GM18508 (cell line): ENCODE results near the gene ADAMTSL5.

Source experiments
- ATAC-seq: cut with Tn5 transposase; IDR thresholded peaks from one replicate; pipeline ENCODE4 v1.9.1; 2021; ENCODE audit warnings: moderate number of reproducible peaks; ENCODE audit not compliant: insufficient read depth, unreplicated experiment

The ADAMTSL5 gene

GRCh38 chr19:1514986-1515721 is 2.3 kb upstream of the ADAMTSL5 start:
- ATAC-seq: no peak

DNA sequence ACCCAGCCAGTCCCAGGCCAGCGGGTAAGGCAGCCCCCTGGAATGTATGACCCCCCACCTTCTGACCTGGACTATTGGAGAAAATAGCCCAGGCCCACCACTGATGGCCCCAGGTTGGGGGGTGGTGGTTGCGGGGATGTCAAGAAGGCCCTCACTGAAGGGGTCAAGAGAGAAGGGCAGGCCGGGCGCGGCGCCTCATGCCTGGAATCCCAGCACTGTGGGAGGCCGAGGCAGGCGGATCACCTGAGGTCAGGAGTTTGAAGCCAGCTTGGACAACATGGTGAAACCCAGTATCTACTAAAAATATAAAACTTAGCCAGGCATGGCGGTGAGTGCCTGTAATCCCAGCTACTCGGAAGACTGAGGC is 1.5 kb upstream of the ADAMTSL5 start:
- no peak for ATAC-seq

DNA sequence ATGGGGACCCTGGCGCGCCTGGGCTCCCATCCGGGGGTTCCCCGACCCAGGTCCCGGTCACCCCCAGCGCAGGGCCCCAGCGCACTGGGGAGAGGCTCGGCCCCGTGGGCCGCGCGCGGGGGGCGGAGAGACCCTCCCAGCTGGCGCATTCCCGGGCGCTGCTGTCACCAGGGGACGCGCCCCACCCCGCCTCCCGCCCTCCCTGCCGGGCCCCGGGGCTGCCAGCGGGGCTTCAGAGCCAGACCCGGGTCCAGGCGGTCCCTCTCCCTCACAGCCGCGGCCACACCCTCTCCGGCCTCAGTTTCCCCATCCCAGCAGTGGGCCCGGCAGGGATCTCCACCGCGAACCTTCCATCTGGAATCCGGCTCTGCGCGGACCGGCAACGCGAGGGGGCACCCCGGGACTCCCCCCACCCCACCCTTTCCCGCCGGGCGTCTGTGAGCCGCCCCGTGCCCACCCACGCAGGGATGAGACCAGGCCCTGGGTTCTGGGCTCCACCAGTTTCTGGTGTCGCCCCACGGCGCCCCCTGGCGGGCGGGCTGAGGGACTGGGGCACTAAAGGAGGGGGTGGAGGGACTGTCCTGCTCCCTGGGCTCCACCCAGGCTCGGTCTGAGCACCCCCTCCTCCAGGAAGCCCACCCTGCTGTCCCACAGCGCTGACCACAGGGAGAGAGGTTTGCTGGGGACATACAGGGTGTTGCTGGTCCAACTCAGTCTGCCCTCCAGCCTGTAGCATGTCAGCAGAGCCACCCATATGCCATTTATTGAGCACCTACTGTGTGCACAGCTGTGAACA is 878 bp upstream of the ADAMTSL5 start:
- ATAC-seq: no peak

GRCh38 chr19:1511318-1512317 is 1.2 kb downstream of the ADAMTSL5 start:
- ATAC-seq: no peak

GRCh38 chr19:1510807-1511206 is 2.0 kb downstream of the ADAMTSL5 start:
- ATAC-seq: no peak

DNA sequence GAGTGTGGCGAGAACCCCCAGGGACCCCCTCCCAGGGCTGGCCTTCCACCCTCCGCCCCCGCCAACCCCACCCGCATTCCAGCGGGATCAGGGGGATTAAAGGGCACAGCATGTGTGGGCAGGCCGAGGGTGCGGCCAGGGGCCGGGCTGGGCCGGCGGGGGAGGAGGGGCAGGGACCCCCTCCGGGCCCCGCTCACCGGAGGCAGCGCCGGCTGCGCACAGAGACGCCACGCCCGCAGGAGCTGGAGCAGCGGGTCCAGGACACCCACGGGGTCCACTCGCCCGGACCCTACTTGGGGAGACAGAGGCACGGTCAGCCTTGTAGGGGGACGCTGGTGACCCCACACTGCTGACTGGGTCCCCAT is 2.4 kb downstream of the ADAMTSL5 start:
- ATAC-seq: no peak

DNA sequence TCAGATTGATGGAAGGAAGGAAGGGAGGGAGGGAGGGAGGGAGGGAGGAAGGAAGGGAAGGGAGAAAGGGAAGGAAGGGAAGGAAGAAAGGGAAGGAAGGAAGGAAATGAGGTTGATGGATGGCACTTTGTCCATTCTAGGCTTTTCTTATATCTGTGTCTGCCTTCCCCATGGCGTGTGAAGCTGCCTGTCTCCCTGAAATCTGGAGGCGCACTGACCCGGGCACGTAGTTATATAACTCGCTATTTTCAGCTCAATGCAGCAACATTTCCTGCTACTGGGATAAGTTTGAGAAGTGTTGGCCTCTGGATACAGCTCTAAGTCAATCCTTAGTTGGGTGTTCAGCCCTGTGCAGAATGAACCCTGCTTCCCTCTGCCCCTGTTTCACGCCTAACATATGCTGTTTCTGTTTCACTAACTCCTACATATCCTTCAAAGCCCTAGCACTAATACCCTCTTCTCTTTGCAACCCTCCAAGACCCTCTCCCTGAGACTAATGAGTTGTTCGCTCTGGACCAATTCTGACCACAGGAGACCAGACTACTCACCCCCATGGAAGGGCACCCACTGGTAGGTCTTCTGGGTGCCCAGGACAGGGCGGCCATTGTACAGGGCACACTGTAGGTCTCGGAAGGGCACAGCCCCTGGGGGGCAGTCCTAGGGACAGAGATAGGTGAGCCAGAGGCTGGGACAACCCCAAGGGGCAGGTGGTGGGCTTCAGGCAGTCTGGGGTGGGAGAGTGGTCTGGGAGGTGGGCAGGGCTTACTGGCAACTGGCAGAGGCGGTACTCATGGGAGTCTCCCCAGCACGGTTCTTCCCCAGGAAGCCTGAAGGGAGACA is 3.0 kb downstream of the ADAMTSL5 start:
- no peak for ATAC-seq

- no peak for ATAC-seq
Observed at GRCh38 chr19:1508507-1508856, 4.3 kb downstream of the ADAMTSL5 start.

DNA sequence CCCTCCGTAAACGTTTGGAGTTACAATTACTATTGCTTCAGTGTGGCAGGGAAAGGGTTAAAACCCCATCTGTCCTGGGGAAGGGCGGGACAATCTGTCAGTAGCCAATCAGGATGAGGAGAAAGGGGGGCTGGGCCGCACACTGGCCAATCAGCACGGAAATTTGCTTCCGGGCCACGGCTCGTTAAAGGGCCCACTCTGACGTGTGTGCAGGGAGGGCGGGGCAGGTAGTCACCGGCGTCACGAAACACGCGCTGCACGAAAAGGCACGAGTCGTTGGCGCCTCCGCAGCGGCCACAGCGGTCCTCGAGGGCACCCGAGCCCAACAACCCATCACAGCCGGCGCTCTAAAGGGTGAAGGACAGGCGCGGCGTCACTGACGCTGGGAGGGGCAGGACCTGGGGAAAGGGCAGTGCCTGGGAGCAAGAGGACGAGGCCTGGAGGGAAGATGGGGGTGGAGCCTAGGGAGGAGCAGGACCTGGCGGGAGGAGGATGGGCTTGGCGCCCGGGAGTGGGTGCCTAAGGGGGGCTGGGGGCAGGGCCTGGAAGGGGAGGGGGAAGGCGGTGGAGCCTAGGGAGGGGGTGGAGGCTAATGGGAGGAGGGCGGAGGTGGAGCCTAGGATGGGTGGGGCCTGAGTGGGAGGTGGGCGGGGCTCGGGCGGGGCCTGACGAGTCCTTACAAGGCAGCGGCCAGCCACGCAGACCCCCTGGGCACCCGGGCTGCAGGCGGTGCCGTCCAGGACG is 4.9 kb downstream of the ADAMTSL5 start:
- ATAC-seq: no peak

DNA sequence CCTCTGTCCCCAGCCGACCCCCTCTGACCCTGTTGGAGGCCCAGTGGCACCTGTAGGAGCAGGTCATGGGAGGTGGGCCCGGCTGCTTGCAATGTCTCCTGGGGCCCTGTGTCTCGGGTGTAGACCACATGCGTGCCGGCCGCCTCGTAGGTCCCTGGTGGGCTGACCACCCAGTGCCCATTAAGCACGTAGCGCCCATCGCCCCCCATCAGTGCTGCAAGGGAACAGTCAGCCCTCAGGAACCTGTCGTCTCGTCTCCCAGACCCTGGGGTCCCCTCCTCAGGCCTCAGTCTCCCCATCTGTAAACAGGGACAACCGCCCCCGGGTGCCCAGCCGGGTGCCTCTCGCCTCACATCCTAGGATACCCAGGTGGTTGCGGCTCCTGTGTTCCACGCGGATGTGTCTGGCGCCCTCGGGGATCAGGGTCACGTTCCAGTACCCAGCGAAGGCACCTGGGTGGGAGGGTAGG is 5.6 kb downstream of the ADAMTSL5 start:
- no peak for ATAC-seq

DNA sequence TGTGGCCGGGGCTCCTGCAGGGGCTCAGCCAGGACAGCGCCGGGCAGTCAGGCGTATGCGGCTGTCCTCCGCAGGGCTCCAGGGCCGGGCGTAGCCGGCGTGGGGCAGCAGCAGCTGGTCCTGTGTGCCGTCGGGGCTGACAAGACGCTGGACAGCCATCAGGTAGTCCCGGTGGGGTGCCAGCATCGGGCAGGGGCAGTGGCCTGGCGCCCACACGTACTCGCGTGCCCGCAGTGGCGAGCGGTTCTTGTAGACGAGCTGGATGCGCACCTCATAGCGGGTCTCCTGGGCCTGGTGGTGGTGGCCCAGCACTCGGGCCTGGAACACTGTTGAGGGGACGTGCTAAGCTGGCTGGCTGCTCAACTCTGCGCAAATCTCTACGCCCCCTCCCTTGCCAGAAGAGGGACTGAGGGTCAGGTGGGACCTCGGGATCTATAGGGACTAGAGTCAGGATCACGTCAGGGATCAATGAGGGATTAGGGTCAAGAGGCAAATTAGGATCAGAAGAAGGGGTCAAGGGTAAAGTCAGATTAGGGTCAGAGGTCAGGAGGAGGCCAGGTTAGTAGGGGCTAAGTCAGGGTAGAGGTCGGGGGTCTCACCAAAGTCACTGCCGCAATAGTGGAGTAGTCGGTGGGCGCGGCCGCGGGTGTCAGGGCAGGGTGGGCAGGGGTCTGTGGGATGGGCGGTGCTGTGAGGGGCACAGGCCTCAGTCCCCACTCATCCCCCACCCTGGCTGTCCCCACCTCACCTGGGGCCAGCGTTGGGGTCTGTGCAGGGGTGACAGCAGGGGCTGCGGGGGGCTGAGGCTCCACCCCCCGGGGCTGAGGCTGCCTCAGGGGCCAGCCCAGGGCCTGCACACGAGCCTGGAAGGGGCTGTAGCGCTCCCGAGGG is 6.6 kb downstream of the ADAMTSL5 start:
- ATAC-seq: no peak

- ATAC-seq: no peak
Observed at GRCh38 chr19:1505012-1505411, 7.8 kb downstream of the ADAMTSL5 start.

DNA sequence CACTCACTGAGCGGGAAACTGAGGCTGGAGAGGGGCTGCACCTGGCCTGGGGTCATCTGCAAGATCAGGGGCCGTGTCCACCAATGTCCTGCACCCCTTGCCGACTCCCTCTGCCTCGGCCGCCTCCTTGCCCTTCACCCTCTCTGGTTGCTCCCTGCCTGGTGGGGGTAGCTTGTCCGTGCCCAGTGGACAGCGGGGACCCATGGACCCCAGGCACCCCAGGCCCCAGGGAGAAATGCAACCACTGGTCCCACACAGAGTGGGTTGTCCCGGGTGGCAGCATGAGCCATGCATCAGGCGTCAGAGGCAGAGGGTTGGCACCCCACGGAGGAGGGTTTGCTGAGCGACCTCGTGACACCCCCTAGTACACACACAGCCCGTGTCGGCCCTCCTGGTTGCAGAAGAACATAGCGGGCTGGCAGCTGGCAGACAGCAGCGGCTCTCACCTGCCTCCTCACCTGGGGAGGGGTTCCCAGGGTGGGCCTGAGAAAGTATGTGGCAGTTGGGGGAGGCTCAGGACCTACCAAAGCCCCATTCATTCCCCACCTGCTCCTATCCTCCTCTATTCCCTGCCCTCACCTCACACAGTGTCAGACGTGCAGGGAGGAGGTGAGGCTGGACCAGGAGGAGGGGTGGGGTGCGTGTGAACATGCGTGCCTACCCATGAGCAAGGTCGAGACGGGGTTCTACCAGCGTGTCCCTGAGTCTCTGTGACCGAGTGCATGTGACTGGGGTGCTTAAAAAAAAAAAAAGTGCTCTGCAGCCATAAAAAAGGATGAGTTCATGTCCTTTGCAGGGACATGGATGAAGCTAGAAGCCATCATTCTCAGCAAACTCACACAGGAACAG is 8.7 kb downstream of the ADAMTSL5 start:
- ATAC-seq: no peak

DNA sequence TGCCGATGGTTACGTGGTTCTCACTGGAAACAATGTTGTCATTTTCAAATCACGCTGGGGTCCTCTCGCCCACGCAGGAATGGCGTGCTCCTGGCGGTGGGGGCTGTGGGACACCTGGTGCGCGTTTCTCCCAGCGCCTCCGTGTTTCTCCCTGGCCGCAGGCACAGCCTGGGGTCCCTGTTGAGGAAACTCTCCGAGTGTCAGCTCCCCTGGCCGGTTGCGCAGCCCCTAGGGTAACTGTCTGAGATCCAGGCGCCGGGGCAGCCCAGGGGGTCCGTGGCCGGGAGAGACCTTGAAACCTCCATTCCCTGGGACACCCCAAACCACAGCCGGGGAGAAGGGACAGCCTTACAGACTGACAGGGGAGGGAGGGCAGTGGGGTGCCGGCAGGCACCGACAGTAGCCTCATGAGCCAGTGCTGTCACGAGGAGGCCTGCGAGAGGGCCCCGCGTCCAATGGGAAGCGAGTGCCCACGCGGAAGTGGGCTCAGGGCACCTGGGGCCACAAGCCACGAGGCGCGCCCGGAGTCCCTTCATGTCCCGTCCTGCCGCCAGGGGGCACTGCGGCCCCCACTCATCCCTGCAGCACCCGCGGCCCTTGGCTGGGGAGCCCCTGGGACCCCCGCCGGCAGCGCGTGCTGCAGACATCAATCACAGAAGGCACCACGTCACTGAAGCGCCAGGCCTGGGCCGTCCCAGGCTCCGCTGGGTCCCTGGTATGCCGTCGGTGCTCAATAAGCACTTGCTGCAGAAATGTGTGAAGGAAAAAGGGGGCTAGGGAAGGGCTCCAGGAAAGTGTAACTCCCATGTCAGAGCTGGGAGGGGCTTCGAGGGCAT is 9.5 kb downstream of the ADAMTSL5 start:
- no peak for ATAC-seq

- no peak for ATAC-seq
Observed at GRCh38 chr19:1502433-1503088, 10.3 kb downstream of the ADAMTSL5 start.

GRCh38 chr19:1501200-1501595 is 11.6 kb downstream of the ADAMTSL5 start:
- ATAC-seq: no peak
